ENCODE results near the gene INPP5A.

The INPP5A gene

DNA sequence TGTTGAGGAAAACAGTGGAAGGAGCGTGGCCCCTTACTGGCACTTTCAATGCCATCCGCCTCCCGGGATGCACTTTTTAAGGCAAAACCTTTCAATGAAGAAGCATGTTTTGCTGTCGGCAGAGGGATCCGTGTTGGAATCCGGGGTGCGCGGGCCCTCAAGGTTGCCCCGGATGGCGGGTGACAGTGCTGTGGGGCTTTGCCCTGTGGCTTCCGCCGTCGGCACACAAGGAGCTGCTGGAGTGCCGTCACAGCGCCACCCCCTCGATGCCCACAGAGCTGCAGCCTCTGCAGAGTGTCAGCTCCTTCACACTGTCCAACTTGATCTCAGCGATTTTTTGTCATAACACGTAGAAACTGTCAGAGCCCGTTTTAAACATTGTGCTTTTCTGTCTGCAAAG lies 189.4 kb downstream of the INPP5A start:
- Histone ChIP-seq H3K4me3 (ENCODE audit: low read depth, low read length) (no peak overlapping the region), H3K27me3 (ENCODE audit: insufficient read depth, low read depth, severe bottlenecking) (no peaks in the 10 kb centered on the region), H3K36me3 (no peaks in the 10 kb centered on the region), H3K27ac (no peak overlapping the region), H3K9me3 (ENCODE audit: severe bottlenecking) (no peaks in the 10 kb centered on the region)
- no peak for DNase-seq
- TF ChIP-seq, protein P1, sequence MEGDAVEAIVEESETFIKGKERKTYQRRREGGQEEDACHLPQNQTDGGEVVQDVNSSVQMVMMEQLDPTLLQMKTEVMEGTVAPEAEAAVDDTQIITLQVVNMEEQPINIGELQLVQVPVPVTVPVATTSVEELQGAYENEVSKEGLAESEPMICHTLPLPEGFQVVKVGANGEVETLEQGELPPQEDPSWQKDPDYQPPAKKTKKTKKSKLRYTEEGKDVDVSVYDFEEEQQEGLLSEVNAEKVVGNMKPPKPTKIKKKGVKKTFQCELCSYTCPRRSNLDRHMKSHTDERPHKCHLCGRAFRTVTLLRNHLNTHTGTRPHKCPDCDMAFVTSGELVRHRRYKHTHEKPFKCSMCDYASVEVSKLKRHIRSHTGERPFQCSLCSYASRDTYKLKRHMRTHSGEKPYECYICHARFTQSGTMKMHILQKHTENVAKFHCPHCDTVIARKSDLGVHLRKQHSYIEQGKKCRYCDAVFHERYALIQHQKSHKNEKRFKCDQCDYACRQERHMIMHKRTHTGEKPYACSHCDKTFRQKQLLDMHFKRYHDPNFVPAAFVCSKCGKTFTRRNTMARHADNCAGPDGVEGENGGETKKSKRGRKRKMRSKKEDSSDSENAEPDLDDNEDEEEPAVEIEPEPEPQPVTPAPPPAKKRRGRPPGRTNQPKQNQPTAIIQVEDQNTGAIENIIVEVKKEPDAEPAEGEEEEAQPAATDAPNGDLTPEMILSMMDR (IDR thresholded peaks at IDR 0.05; ENCODE audit: low read depth, low read length), result no peak

DNA sequence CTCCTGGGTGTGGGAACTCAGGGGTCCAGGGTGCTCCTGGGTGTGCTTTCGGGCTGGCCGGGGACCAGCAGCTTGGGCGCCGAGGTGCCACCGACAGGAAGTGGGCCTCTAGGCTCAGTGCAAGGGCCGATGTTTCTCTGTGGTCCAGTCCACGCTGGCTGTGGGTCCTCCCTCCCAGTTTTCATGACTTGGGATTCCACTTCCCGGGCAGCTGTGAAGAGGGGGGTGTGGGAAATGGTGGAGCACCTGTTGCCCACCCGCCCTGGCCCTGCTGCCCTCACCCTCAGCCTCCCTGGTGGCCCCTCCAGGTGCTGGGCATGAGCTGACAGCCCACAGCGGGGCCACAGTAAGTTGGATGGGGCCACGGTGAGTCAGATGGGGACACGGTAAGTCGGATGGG lies 189.8 kb downstream of the INPP5A start:
- no peaks in the 10 kb centered on the region for H3K9me3 ChIP-seq (ENCODE audit: severe bottlenecking)
- no peak for DNase-seq
- TF ChIP-seq, protein P1 (IDR thresholded peaks at IDR 0.05; ENCODE audit: low read depth, low read length), result no peak
- H3K4me3 ChIP-seq (ENCODE audit: low read depth, low read length), result no peak overlapping the region
- H3K36me3 ChIP-seq, result no peaks in the 10 kb centered on the region
- no peaks in the 10 kb centered on the region for H3K27me3 ChIP-seq (ENCODE audit: insufficient read depth, low read depth, severe bottlenecking)
- H3K27ac ChIP-seq, result no peak overlapping the region

- Histone ChIP-seq H3K36me3 (no peaks in the 10 kb centered on the region), H3K4me3 (ENCODE audit: low read depth, low read length) (no peak overlapping the region), H3K9me3 (ENCODE audit: severe bottlenecking) (no peaks in the 10 kb centered on the region), H3K27ac (no peak overlapping the region), H3K27me3 (ENCODE audit: insufficient read depth, low read depth, severe bottlenecking) (no peaks in the 10 kb centered on the region)
- no peak for DNase-seq
- TF ChIP-seq, protein P1 (IDR thresholded peaks at IDR 0.05; ENCODE audit: low read depth, low read length), result no peak
Observed at GRCh38 chr10:132728321-132728720, 190.7 kb downstream of the INPP5A start.

GRCh38 chr10:132728741-132729140 lies 191.2 kb downstream of the INPP5A start:
- TF ChIP-seq, protein P1 (IDR thresholded peaks at IDR 0.05; ENCODE audit: low read depth, low read length), result no peak
- H3K36me3 ChIP-seq, result no peaks in the 10 kb centered on the region
- no peaks in the 10 kb centered on the region for H3K9me3 ChIP-seq (ENCODE audit: severe bottlenecking)
- no peak overlapping the region for H3K27ac ChIP-seq
- no peaks in the 10 kb centered on the region for H3K27me3 ChIP-seq (ENCODE audit: insufficient read depth, low read depth, severe bottlenecking)
- H3K4me3 ChIP-seq (ENCODE audit: low read depth, low read length), result no peak overlapping the region
- no peak for DNase-seq

DNA sequence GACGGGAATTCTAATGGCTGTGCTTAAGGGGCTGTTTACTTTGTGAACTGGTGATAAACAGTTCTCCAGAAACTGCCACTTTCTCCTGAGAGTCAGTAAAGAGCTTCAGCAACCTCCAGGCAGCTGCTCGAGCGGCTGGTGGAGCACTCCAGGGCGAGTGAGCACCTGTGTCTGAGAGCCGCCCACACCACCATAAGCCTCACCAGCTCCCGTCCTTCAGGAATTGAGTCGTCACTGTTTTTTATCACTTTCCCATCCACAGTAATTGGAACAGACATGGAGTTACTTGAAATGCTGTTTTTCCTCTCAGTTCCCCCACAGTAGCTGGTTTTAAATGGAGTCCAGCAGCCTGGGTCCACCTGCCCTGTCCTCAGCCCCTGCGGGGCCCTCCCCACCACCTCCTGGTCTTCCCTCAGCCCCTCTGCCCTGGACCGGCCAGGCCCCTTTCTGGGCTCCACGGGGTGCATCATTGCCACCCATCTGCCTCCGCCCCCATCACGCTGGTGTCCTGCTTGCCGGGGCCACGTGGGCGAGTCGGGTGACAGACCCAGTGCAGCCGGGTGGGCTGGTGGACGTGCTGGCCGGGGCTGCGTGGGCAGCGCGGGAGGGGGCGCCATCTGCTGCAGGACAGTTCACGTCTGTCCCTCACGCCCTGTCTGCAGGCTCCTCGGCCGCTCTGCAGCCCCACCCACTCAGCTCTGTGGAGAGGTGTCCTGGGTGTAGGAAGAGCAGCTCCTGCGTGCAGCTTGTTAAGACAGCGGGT lies 192.4 kb downstream of the INPP5A start:
- Histone ChIP-seq H3K27me3 (ENCODE audit: insufficient read depth, low read depth, severe bottlenecking) (no peaks in the 10 kb centered on the region), H3K4me3 (ENCODE audit: low read depth, low read length) (no peak overlapping the region), H3K36me3 (no peaks in the 10 kb centered on the region), H3K27ac (no peak overlapping the region), H3K9me3 (ENCODE audit: severe bottlenecking) (no peaks in the 10 kb centered on the region)
- TF ChIP-seq, protein P1 (IDR thresholded peaks at IDR 0.05; ENCODE audit: low read depth, low read length), result peak; percentile 53
- peak; percentile 67 for DNase-seq

- H3K27me3 ChIP-seq (ENCODE audit: insufficient read depth, low read depth, severe bottlenecking), result no peaks in the 10 kb centered on the region
- no peaks in the 10 kb centered on the region for H3K9me3 ChIP-seq (ENCODE audit: severe bottlenecking)
- H3K4me3 ChIP-seq (ENCODE audit: low read depth, low read length), result no peak overlapping the region
- TF ChIP-seq, protein P1 (IDR thresholded peaks at IDR 0.05; ENCODE audit: low read depth, low read length), result no peak
- no peak overlapping the region for H3K27ac ChIP-seq
- no peak for DNase-seq
- no peaks in the 10 kb centered on the region for H3K36me3 ChIP-seq
Observed at GRCh38 chr10:132730573-132730953, 193.0 kb downstream of the INPP5A start.

Measured in WERI-Rb-1 (cell line).